Nucleus accumbens (tissue), 56 donors: ENCODE data around the gene PKP1.

Experiments
- DNase-seq, 56 donors: peaks; one replicate each; lab custom pipeline; 2025; lab: John Stamatoyannopoulos, UW

PKP1 gene

GRCh38 chr1:201302163-201303152 lies 19.2 kb downstream of the PKP1 start:
- DNase-seq, result no peak

DNA sequence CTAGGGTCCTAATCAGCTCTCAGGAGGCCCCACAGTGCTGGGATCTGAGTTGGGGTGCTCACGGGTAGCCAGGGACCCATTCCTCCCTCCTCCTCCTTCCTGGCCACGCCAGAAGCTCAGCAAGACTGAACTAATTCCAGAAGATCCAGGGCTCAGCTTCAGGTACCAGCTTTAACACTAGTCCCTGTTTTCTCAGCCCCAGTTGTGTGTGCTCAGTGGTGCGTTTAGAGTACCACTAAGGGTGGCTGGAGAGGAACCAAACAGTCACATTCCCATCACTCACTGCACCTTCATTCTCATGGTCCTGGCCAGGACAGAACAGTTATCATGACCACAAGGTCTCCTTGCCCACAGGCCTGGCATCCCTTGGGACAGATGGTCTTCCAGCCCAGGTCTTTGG lies 20.8 kb downstream of the PKP1 start:
- no peak for DNase-seq

GRCh38 chr1:201305815-201306214 lies 22.5 kb downstream of the PKP1 start:
- DNase-seq, result no peak

GRCh38 chr1:201307231-201307630 lies 23.9 kb downstream of the PKP1 start:
- no peak for DNase-seq

GRCh38 chr1:201307760-201308499 lies 24.6 kb downstream of the PKP1 start:
- no peak for DNase-seq

GRCh38 chr1:201309416-201309815 lies 26.1 kb downstream of the PKP1 start:
- peak in 7 of 56 donors; percentile 4 to 57 (median 25) for DNase-seq

- no peak for DNase-seq
These were observed 27.1 kb downstream of the PKP1 start for GRCh38 chr1:201310251-201310985.

GRCh38 chr1:201310986-201311355 lies 27.7 kb downstream of the PKP1 start:
- DNase-seq, result peak in 2 of 56 donors; percentile 11 to 33

DNA sequence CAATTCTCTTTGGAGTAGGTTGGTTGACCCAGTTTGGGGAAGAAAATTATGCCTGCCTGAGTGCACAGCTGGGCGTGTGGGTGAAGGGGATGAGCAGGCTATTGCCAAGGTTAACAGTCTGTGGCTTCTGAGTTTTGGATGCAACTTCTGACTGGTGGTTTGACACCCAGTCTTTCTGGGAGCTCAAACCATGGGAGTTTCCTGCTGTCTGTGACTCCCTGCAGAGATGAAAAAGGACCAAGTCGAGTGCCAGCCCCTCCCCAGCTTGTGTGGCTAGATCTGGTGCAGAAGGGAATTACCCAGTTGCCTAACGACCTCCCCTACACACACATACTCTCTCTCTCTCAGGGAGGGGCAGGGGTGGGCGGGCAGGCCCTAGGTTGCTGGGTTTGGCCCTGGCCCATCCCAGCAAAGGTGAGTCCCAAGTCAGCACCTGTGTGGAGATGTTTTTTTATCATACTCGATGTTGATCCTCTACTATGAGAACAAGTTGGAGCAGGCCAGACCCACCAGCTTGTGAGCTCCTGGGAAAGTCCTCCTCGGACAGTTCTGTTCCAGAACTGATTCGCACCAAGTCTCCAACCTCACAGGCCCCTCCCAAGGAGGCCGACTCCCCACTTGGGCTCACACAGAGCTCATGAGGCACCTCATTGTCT lies 28.2 kb downstream of the PKP1 start:
- no peak for DNase-seq

GRCh38 chr1:201312298-201312697 lies 29.0 kb downstream of the PKP1 start:
- DNase-seq, result no peak

GRCh38 chr1:201313086-201313485 lies 29.8 kb downstream of the PKP1 start:
- no peak for DNase-seq

DNA sequence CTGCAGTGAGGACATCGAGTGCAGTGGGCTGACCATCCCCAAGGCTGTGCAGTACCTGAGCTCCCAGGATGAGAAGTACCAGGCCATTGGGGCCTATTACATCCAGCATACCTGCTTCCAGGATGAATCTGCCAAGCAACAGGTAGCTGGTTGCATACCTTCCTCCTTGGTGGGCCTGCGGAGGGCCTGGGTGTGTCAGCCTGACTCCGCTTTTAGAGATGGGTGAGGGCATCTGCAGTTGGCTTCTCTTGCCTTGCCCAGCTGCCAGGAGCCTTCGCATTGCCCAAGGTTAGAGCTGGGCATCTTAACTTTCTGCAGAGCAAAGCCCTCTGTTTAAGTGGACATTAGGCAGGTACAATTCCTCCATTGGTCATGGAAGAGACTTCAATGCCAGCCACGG lies 33.2 kb downstream of the PKP1 start:
- DNase-seq, result no peak

DNA sequence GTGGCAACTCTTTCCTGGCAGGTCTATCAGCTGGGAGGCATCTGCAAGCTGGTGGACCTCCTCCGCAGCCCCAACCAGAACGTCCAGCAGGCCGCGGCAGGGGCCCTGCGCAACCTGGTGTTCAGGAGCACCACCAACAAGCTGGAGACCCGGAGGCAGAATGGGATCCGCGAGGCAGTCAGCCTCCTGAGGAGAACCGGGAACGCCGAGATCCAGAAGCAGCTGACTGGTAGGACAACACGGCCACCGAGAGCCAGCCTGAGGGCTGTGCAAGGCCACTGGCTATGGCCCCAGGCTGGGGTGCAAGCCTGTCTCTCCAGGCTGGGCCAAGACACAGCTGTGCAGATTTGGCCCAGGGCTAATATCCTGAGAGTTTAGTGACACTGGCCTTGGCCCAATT lies 34.2 kb downstream of the PKP1 start:
- no peak for DNase-seq

GRCh38 chr1:201318504-201319340 lies 35.4 kb downstream of the PKP1 start:
- DNase-seq, result no peak

GRCh38 chr1:201319631-201320030 lies 36.3 kb downstream of the PKP1 start:
- DNase-seq, result peak in 1 of 56 donors; percentile 3

DNA sequence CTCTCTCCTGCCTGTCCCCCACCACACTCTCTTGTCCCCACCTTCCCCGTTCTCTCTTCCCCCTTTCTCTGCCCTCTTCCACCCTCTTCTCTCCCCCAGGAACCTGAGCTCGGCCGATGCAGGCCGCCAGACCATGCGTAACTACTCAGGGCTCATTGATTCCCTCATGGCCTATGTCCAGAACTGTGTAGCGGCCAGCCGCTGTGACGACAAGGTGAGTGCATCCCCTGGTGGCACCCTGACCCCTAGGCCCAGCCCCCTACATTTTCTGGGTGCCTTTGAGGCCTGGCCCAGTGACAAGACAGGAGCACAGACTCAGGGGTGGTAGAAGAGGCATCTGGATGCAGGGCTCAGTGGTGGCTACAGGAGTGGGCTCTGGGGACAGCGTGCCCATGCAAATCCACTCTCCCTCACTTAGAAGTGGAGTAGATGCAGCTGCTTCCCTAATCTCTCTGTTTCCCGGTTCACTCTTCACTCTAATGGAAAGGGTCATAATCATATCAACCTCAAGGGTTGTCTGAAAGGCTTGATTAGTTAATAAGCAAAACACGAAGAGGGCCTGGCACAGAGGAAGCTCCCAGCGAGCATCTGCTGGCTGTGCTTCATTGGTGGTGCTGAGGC lies 37.0 kb downstream of the PKP1 start:
- DNase-seq, result no peak

DNA sequence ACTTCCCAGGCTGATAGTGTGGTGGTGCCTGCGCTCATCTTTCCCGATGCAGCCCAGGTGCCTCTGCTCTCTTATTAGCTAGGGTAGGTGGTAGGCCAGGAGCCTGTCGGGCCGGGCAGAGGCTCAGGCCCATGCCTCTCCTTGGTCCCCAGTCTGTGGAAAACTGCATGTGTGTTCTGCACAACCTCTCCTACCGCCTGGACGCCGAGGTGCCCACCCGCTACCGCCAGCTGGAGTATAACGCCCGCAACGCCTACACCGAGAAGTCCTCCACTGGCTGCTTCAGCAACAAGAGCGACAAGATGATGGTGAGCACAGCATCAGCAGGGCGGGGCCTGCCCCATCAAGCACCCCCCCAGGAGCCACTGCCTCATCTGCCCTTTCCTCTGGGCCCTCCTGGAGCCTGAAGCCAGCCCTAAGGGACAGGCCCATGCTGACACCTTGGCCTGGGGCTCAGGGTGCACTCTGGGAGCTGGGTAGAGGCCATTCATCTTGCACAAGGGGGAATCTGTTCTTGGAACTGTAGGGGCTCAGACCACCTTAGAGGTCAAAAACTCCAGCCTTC lies 38.6 kb downstream of the PKP1 start:
- no peak for DNase-seq

DNA sequence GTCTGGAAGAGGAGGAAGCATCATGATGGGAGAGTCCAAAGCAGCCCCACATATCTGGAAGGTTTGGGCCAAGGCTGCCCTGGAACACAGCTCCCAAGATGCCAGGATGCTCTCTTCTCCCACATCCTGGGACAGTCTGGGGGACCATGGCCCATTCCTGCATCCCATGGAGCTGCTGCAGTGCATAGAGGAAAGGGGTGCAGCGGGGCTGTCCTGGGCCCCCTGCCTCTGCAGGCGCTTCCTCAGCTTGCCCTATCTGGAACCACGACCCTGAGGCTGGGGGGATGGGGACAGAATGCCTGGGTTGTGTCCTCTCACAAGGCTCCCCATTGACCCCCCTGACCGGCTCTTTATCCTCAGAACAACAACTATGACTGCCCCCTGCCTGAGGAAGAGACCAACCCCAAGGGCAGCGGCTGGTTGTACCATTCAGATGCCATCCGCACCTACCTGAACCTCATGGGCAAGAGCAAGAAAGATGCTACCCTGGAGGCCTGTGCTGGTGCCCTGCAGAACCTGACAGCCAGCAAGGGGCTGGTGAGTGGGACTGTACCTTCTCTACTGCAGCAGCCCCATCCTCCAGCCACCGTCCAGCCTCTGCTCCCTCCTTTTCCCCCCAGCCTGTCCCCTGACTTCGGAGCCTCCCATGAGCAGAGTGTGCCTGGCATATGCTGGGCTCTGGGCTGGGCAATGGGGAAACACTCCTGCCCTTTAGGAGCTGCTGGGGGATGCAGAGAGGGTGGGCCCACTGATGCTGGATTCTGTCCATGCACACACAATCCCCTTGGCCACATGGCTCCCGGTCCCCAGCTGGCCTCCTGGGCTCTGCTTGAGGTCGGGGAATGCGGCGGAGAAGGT lies 39.6 kb downstream of the PKP1 start:
- no peak for DNase-seq
